Thyroid gland (tissue), 4 donors: Measurements from ENCODE around the gene PLD1. TPM values are rescaled to one million over a fixed set of nuclear protein-coding genes. Genes with fewer than 3 reads are reported as not detected.

ENCODE experiments used
- DNase-seq, 2 donors: peaks; one replicate each; pipeline ENCODE4 v3.0.0-alpha.2; 2019
- H3K27ac ChIP-seq, 3 donors: fragments of 200-600 bp; sonication (generic); 1 replicate in 2 of 3; 2 replicates in 1 of 3; pipeline ENCODE4 v1.5.1; 2016 to 2019; ENCODE audit warnings: mild to moderate bottlenecking in 1 of 3, moderate library complexity in 1 of 3
- H3K27me3 ChIP-seq: fragments of 200-600 bp; sonication (generic); one replicate; pipeline ENCODE4 v1.5.1; 2019
- H3K36me3 ChIP-seq, 2 donors: fragments of 200-600 bp; sonication (generic); one replicate each; pipeline ENCODE4 v1.5.1; 2016 to 2019
- H3K4me1 ChIP-seq, 2 donors: fragments of 200-600 bp; sonication (generic); one replicate each; pipeline ENCODE4 v1.5.1; 2017 to 2019
- H3K4me3 ChIP-seq, 3 donors: fragments of 200-600 bp; sonication (generic); replicated peaks in 1 of 3; 1 replicate in 2 of 3; 2 replicates in 1 of 3; pipeline ENCODE4 v1.5.1; 2016; ENCODE audit warnings: mild to moderate bottlenecking in 1 of 3
- H3K9me3 ChIP-seq: fragments of 200-600 bp; sonication (generic); one replicate; pipeline ENCODE4 v1.5.1; 2017
- CTCF ChIP-seq, 6 experiments: fragments of 200-600 bp in 3 of 6; fragments of 450-650 bp in 3 of 6; sonication (generic) in 3 of 6; IDR thresholded peaks; one replicate each; pipeline ENCODE4 v1.5.1; 2016 to 2019; ENCODE audit warnings: antibody characterized with exemption in 6 of 6, mild to moderate bottlenecking in 2 of 6, inconsistent platforms in 1 of 6, moderate library complexity in 1 of 6
- POLR2A ChIP-seq, 2 donors: fragments of 450-650 bp; IDR thresholded peaks; one replicate each; pipeline ENCODE4 v1.6.1; 2017; ENCODE audit warnings: antibody characterized with exemption in 2 of 2, mild to moderate bottlenecking in 2 of 2, moderate library complexity in 1 of 2
- WGBS, 2 donors: methylation state at CpG; one replicate each; pipeline ENCODE4 v1.1.5; 2017; 5-methylcytosine and 5-hydroxymethylcytosine counted together
- intact Hi-C: fragments of 100-400 bp; cut with DNase I; formaldehyde crosslinking; loops from one replicate; pipeline ENCODE4 v1.15.1; 2023
- total RNA-seq, 4 donors: library from RNA; depleted of rRNA; stranded (reverse); fragments of >200 nt; gene quantifications; one replicate each; pipeline ENCODE4 v1.2.3, GENCODE V29; 2016

The PLD1 gene
- total RNA-seq, 4 donors from 2014 or later: 13.0 to 21.7 (median 19.8) TPM

- TF ChIP-seq CTCF (IDR thresholded peaks at IDR 0.05) (no peak), POLR2A (IDR thresholded peaks at IDR 0.05) (no peak)
These were observed 83.0 kb downstream of the PLD1 start for GRCh38 chr3:171727288-171727687.

GRCh38 chr3:171718493-171719185 lies 91.6 kb downstream of the PLD1 start:
- no peaks in the 10 kb centered on the region for H3K4me1 ChIP-seq
- H3K36me3 ChIP-seq: no peaks in the 10 kb centered on the region
- no peak overlapping the region for H3K27ac ChIP-seq
- no peak for DNase-seq
- no peak overlapping the region for H3K4me3 ChIP-seq
- no peaks in the 10 kb centered on the region for H3K9me3 ChIP-seq
- H3K27me3 ChIP-seq: no peaks in the 10 kb centered on the region
- intact Hi-C loops: no loop called here
- 84 to 87% methylated on average over 4 of the region's 4 CpGs for WGBS, 2 donors
- TF ChIP-seq CTCF (IDR thresholded peaks at IDR 0.05) (no peak), POLR2A (IDR thresholded peaks at IDR 0.05) (no peak)

More at GRCh38 chr3:171727288-171727687, 83.0 kb downstream of the PLD1 start:
- Histone ChIP-seq H3K27ac (no peak overlapping the region), H3K36me3 (peaks cover 0 to 3% of the 10 kb centered on the region in 2 donors), H3K4me3 (no peak overlapping the region), H3K9me3 (no peaks in the 10 kb centered on the region), H3K4me1 (no peaks in the 10 kb centered on the region), H3K27me3 (no peaks in the 10 kb centered on the region)
- DNase-seq: no peak
- intact Hi-C loops: no loop called here
- 68 to 73% methylated on average over 3 of the region's 3 CpGs for WGBS, 2 donors

GRCh38 chr3:171715155-171715554 lies 95.1 kb downstream of the PLD1 start:
- 96 to 98% methylated on average over 2 of the region's 2 CpGs for WGBS, 2 donors

GRCh38 chr3:171712171-171712938 lies 97.9 kb downstream of the PLD1 start:
- Histone ChIP-seq H3K36me3 (no peaks in the 10 kb centered on the region), H3K27ac (no peak overlapping the region), H3K4me3 (no peak overlapping the region), H3K27me3 (no peaks in the 10 kb centered on the region), H3K9me3 (no peaks in the 10 kb centered on the region), H3K4me1 (no peaks in the 10 kb centered on the region)
- no peak for TF ChIP-seq POLR2A (IDR thresholded peaks at IDR 0.05)
- TF ChIP-seq CTCF (IDR thresholded peaks at IDR 0.05): no peak
- DNase-seq: no peak
- WGBS, 2 donors: 74 to 78% methylated on average over 8 of the region's 8 CpGs
- intact Hi-C loops: no loop called here

More at GRCh38 chr3:171715155-171715554, 95.1 kb downstream of the PLD1 start:
- no peaks in the 10 kb centered on the region for H3K4me1 ChIP-seq
- H3K36me3 ChIP-seq: no peaks in the 10 kb centered on the region
- H3K27ac ChIP-seq: no peak overlapping the region
- H3K9me3 ChIP-seq: no peaks in the 10 kb centered on the region
- no peak overlapping the region for H3K4me3 ChIP-seq
- H3K27me3 ChIP-seq: no peaks in the 10 kb centered on the region
- no peak for DNase-seq
- intact Hi-C loops: no loop called here
- TF ChIP-seq POLR2A (IDR thresholded peaks at IDR 0.05): no peak
- TF ChIP-seq CTCF (IDR thresholded peaks at IDR 0.05): no peak
